Measurements from ENCODE around the gene MYH7B.

Gene MYH7B

GRCh38 chr20:34985461-34986310 is 30.0 kb downstream of the MYH7B start:
- no peaks in the 10 kb centered on the region for H3K9me3 ChIP-seq (ENCODE audit: low read length)
- no peaks in the 10 kb centered on the region for H3K4me1 ChIP-seq (ENCODE audit: insufficient read depth, low read length)
- H3K36me3 ChIP-seq (ENCODE audit: insufficient read depth, low read length) = no peaks in the 10 kb centered on the region
- H3K27me3 ChIP-seq (ENCODE audit: insufficient read depth, low read length) = peaks cover 6% of the 10 kb centered on the region
- no peak overlapping the region for H3K4me3 ChIP-seq (ENCODE audit: low read length)
- no peak overlapping the region for H2AFZ ChIP-seq (ENCODE audit: low read depth, low read length)

GRCh38 chr20:34986311-34987287 is 30.9 kb downstream of the MYH7B start:
- no peak overlapping the region for H3K4me3 ChIP-seq (ENCODE audit: low read length)
- H2AFZ ChIP-seq (ENCODE audit: low read depth, low read length) = no peak overlapping the region
- no peaks in the 10 kb centered on the region for H3K4me1 ChIP-seq (ENCODE audit: insufficient read depth, low read length)
- no peaks in the 10 kb centered on the region for H3K36me3 ChIP-seq (ENCODE audit: insufficient read depth, low read length)
- H3K9me3 ChIP-seq (ENCODE audit: low read length) = no peaks in the 10 kb centered on the region
- peaks cover 6% of the 10 kb centered on the region for H3K27me3 ChIP-seq (ENCODE audit: insufficient read depth, low read length)

DNA sequence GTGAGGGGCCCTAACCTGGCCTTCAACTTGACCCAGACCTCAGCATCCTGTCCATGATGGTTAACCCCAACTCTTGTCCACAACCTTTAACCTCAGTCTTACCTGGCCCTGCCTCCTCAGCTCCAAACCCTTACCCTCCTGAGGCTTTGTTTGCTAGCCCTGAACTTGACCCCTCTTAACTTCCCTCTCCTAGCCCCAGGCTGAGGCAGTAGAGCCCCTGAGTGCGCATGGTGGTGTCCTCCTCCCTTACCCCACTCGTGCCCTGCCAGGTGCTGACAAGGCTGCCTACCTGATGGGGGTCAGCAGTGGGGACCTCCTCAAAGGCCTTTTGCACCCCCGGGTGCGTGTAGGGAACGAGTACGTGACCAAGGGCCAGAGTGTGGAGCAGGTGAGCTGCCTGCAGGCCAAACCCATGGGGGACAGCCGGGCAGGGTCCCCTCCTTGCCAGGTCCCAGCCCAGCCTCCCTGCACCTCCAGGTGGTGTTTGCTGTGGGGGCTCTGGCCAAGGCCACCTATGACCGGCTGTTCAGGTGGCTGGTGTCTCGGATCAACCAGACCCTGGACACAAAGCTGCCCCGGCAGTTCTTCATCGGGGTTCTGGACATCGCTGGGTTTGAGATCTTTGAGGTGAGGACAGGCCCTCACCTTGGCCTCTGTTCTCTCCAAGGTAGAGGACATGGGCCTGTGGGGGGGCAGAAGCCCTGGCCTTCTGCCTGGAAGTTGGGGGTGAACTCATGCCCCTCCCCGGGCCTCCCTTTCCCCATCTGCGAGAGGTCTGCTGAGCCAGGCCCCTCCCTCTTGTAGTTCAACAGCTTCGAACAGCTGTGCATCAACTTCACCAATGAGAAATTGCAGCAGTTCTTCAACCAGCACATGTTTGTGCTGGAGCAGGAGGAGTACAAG is 31.9 kb downstream of the MYH7B start:
- no peaks in the 10 kb centered on the region for H3K36me3 ChIP-seq (ENCODE audit: insufficient read depth, low read length)
- H2AFZ ChIP-seq (ENCODE audit: low read depth, low read length) = no peak overlapping the region
- no peaks in the 10 kb centered on the region for H3K4me1 ChIP-seq (ENCODE audit: insufficient read depth, low read length)
- no peaks in the 10 kb centered on the region for H3K9me3 ChIP-seq (ENCODE audit: low read length)
- H3K27me3 ChIP-seq (ENCODE audit: insufficient read depth, low read length) = peaks cover 6% of the 10 kb centered on the region
- no peak overlapping the region for H3K4me3 ChIP-seq (ENCODE audit: low read length)

- H3K36me3 ChIP-seq (ENCODE audit: insufficient read depth, low read length) = peaks cover 5% of the 10 kb centered on the region
- peaks cover 6% of the 10 kb centered on the region for H3K27me3 ChIP-seq (ENCODE audit: insufficient read depth, low read length)
- no peaks in the 10 kb centered on the region for H3K9me3 ChIP-seq (ENCODE audit: low read length)
- H3K4me3 ChIP-seq (ENCODE audit: low read length) = no peak overlapping the region
- H3K4me1 ChIP-seq (ENCODE audit: insufficient read depth, low read length) = no peaks in the 10 kb centered on the region
- no peak overlapping the region for H2AFZ ChIP-seq (ENCODE audit: low read depth, low read length)
Observed at GRCh38 chr20:34988191-34988540, 32.5 kb downstream of the MYH7B start.

DNA sequence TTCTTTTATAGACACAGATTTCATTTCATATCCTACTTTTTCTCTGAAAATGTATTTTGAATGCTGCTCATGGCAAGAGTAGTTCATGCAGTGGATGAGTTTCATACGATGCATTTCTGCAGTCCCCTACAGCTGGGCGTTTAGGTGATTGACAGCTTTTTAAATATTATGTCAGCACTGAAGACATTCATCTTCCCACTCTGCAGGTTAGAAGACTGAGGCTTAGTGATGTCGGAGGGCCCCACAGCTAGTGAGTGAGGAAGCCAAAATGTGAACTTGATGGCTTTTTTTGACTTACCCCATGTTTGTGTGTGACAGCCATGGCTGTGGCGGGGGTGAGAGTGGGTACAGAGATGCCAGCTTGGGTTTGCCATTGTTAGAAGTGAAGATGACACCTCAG is 33.5 kb downstream of the MYH7B start:
- peaks cover 14% of the 10 kb centered on the region for H3K36me3 ChIP-seq (ENCODE audit: insufficient read depth, low read length)
- no peaks in the 10 kb centered on the region for H3K27me3 ChIP-seq (ENCODE audit: insufficient read depth, low read length)
- H3K9me3 ChIP-seq (ENCODE audit: low read length) = peaks cover 3% of the 10 kb centered on the region
- H2AFZ ChIP-seq (ENCODE audit: low read depth, low read length) = no peak overlapping the region
- H3K4me1 ChIP-seq (ENCODE audit: insufficient read depth, low read length) = no peaks in the 10 kb centered on the region
- H3K4me3 ChIP-seq (ENCODE audit: low read length) = no peak overlapping the region

- no peaks in the 10 kb centered on the region for H3K27me3 ChIP-seq (ENCODE audit: insufficient read depth, low read length)
- no peak overlapping the region for H2AFZ ChIP-seq (ENCODE audit: low read depth, low read length)
- H3K4me3 ChIP-seq (ENCODE audit: low read length) = no peak overlapping the region
- H3K4me1 ChIP-seq (ENCODE audit: insufficient read depth, low read length) = no peaks in the 10 kb centered on the region
- peaks cover 19% of the 10 kb centered on the region for H3K36me3 ChIP-seq (ENCODE audit: insufficient read depth, low read length)
- peaks cover 3% of the 10 kb centered on the region for H3K9me3 ChIP-seq (ENCODE audit: low read length)
Observed at GRCh38 chr20:34989670-34990069, 34.0 kb downstream of the MYH7B start.

DNA sequence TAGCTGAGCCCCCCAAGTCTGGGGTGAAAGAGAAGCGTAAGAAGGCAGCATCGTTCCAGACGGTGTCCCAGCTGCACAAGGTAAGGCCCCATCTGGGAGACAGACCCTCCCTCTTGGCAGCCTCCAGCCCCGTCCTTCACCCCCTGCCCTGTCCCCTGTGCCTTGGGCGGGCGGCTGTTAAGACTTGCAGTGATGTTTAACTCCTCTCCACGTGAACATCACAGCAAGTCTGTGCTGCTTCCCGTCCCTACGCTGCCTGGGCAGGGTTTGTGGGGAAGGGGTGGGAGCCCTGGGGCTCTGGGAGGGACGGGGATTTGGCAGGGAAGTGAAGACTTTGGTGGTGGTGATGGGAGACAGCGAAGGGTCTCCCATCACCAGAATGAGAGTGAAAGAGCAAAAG is 34.6 kb downstream of the MYH7B start:
- Histone ChIP-seq H3K36me3 (ENCODE audit: insufficient read depth, low read length) (peaks cover 24% of the 10 kb centered on the region), H3K9me3 (ENCODE audit: low read length) (peaks cover 3% of the 10 kb centered on the region)

DNA sequence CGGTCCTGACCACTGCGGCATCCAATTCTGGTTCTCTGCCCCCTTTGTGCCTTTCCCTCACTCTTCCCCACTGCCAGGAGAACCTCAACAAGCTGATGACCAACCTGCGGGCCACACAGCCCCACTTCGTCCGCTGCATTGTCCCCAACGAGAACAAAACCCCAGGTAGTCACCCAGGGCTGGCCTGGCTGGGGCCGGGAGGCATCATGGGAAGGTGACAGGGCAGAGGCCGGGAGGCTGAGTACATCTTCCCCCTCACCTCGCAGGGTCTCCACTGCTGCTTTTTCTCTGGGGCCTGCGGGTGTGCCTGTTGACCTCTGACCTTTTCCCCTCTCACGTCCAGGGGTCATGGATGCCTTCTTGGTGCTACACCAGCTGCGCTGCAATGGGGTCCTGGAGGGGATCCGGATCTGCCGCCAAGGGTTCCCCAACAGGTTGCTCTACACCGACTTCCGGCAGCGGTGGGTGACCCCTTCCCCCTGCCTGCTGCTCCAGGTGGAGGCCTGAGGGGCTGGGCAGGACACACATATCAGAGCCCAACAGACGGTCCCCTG is 35.1 kb downstream of the MYH7B start:
- H3K4me3 ChIP-seq (ENCODE audit: low read length) = no peak overlapping the region
- no peak overlapping the region for H2AFZ ChIP-seq (ENCODE audit: low read depth, low read length)
- H3K36me3 ChIP-seq (ENCODE audit: insufficient read depth, low read length) = peaks cover 30% of the 10 kb centered on the region
- H3K9me3 ChIP-seq (ENCODE audit: low read length) = peaks cover 3% of the 10 kb centered on the region
- H3K27me3 ChIP-seq (ENCODE audit: insufficient read depth, low read length) = no peaks in the 10 kb centered on the region
- no peaks in the 10 kb centered on the region for H3K4me1 ChIP-seq (ENCODE audit: insufficient read depth, low read length)

More for the DNA sequence above, 34.6 kb downstream of the MYH7B start:
- Histone ChIP-seq H3K4me3 (ENCODE audit: low read length) (no peak overlapping the region), H3K27me3 (ENCODE audit: insufficient read depth, low read length) (no peaks in the 10 kb centered on the region), H2AFZ (ENCODE audit: low read depth, low read length) (no peak overlapping the region), H3K4me1 (ENCODE audit: insufficient read depth, low read length) (no peaks in the 10 kb centered on the region)

GRCh38 chr20:34992751-34993417 is 37.2 kb downstream of the MYH7B start:
- Histone ChIP-seq H2AFZ (ENCODE audit: low read depth, low read length) (no peak overlapping the region), H3K4me3 (ENCODE audit: low read length) (no peak overlapping the region), H3K27me3 (ENCODE audit: insufficient read depth, low read length) (no peaks in the 10 kb centered on the region), H3K9me3 (ENCODE audit: low read length) (peaks cover 3% of the 10 kb centered on the region), H3K36me3 (ENCODE audit: insufficient read depth, low read length) (peaks cover 43% of the 10 kb centered on the region), H3K4me1 (ENCODE audit: insufficient read depth, low read length) (no peaks in the 10 kb centered on the region)

GRCh38 chr20:34993941-34994508 is 38.4 kb downstream of the MYH7B start:
- peaks cover 53% of the 10 kb centered on the region for H3K36me3 ChIP-seq (ENCODE audit: insufficient read depth, low read length)
- peaks cover 3% of the 10 kb centered on the region for H3K9me3 ChIP-seq (ENCODE audit: low read length)
- H2AFZ ChIP-seq (ENCODE audit: low read depth, low read length) = no peak overlapping the region
- H3K27me3 ChIP-seq (ENCODE audit: insufficient read depth, low read length) = no peaks in the 10 kb centered on the region
- no peak overlapping the region for H3K4me3 ChIP-seq (ENCODE audit: low read length)
- H3K4me1 ChIP-seq (ENCODE audit: insufficient read depth, low read length) = no peaks in the 10 kb centered on the region

DNA sequence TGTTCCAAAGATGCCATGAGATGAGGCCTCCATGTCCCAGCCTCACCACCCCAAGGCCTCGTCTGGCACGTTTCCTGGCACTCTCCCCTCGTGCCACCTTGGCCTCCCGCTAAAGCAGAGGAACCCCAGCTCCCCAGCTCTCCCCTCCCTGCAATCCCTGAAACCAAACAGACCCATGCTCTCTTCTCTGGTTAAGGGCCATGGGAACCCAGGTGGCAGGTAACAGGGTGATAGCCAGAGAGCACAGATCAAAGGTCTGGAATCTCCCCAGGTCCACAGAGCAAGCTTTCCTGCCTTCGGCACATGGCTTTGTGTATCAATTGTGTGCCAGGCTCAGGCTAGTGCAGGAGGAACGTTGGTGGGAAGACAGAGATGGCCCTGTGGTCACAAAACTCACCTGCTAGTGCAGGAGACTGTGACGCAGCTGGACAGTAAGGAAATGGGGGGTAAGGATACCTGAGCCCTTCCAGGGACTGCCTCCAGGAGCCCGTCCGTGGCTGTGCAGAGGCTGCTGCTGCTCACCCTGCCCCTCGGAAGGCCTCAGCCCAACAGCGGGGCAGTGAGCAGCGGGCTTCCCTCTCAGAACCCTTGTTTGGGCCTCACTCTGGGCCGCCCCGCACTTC is 39.0 kb downstream of the MYH7B start:
- H3K36me3 ChIP-seq (ENCODE audit: insufficient read depth, low read length) = peaks cover 58% of the 10 kb centered on the region
- no peak overlapping the region for H3K4me3 ChIP-seq (ENCODE audit: low read length)
- H3K9me3 ChIP-seq (ENCODE audit: low read length) = peaks cover 3% of the 10 kb centered on the region
- no peak overlapping the region for H2AFZ ChIP-seq (ENCODE audit: low read depth, low read length)
- H3K27me3 ChIP-seq (ENCODE audit: insufficient read depth, low read length) = no peaks in the 10 kb centered on the region
- H3K4me1 ChIP-seq (ENCODE audit: insufficient read depth, low read length) = no peaks in the 10 kb centered on the region
